Natural killer cell (primary cell): ENCODE measurements around the gene PXDC1. TPM values are rescaled to one million over a fixed set of nuclear protein-coding genes. Genes with fewer than 3 reads are reported as not detected.

Source experiments
- ATAC-seq, 3 donors: fragments of 150-1000 bp in 2 of 3; fragments of 200-7000 bp in 1 of 3; cut with Tn5 transposase; 1 replicate in 1 of 3; 2 replicates in 2 of 3; pipeline ENCODE4 v1.10.0; 2021; ENCODE audit warnings: mild to moderate bottlenecking in 2 of 3, moderate library complexity in 2 of 3
- DNase-seq, 2 donors: peaks; one replicate each; pipeline versions ENCODE4 v3.0.0 to v3.0.0-alpha.2; 2013 to 2021; ENCODE audit warnings: mixed read lengths in 1 of 2
- H3K27ac ChIP-seq: one replicate; pipeline ENCODE4 v1.5.1; 2013; ENCODE audit warnings: mild to moderate bottlenecking, low read length
- H3K27me3 ChIP-seq: one replicate; pipeline ENCODE4 v1.6.1; 2013; ENCODE audit warnings: low read length; ENCODE audit not compliant: control insufficient read depth, insufficient read depth
- H3K36me3 ChIP-seq: one replicate; pipeline ENCODE4 v1.6.1; 2013; ENCODE audit warnings: low read length; ENCODE audit not compliant: control insufficient read depth, insufficient read depth
- H3K4me1 ChIP-seq: one replicate; pipeline ENCODE4 v1.6.1; 2013; ENCODE audit warnings: low read length; ENCODE audit not compliant: control insufficient read depth, insufficient read depth
- H3K4me3 ChIP-seq: one replicate; pipeline ENCODE4 v1.5.1; 2013; ENCODE audit warnings: low read length
- H3K9me3 ChIP-seq: one replicate; pipeline ENCODE4 v1.6.1; 2013; ENCODE audit warnings: low read length; ENCODE audit not compliant: control insufficient read depth, insufficient read depth
- H3K27ac Mint-ChIP-seq, 2 donors: one replicate each; pipeline ENCODE4 v1.8.0; 2022; ENCODE audit warnings: mild to moderate bottlenecking in 2 of 2, mixed read lengths in 2 of 2, moderate library complexity in 1 of 2
- H3K27me3 Mint-ChIP-seq, 2 donors: one replicate each; pipeline ENCODE4 v1.8.0; 2022; ENCODE audit warnings: low read depth in 2 of 2, mixed read lengths in 2 of 2
- H3K36me3 Mint-ChIP-seq: one replicate; pipeline ENCODE4 v1.8.0; 2022; ENCODE audit warnings: mixed read lengths
- H3K4me1 Mint-ChIP-seq, 2 donors: one replicate each; pipeline ENCODE4 v1.8.0; 2022; ENCODE audit warnings: mixed read lengths in 2 of 2
- H3K4me3 Mint-ChIP-seq: one replicate; pipeline ENCODE4 v1.8.0; 2022; ENCODE audit warnings: mild to moderate bottlenecking, moderate library complexity, mixed read lengths
- H3K9me3 Mint-ChIP-seq, 2 donors: one replicate each; pipeline ENCODE4 v1.8.0; 2022; ENCODE audit warnings: mixed read lengths in 2 of 2
- CTCF ChIP-seq: fragments of 200-600 bp; IDR thresholded peaks from one replicate; pipeline ENCODE4 v1.8.0; 2022; ENCODE audit warnings: antibody characterized with exemption
- WGBS: methylation state at CpG from one replicate; pipeline ENCODE4 v1.1.7; 2013; ENCODE audit warnings: missing lambda C conversion rate; ENCODE audit not compliant: insufficient coverage; 5-methylcytosine and 5-hydroxymethylcytosine counted together
- intact Hi-C: fragments of 100-400 bp; cut with micrococcal nuclease; formaldehyde crosslinking; loops from one replicate; pipeline ENCODE4 v1.14.2; 2022
- total RNA-seq, 4 donors: library from RNA; stranded (reverse); fragments of 120-200 nt in 1 of 4; gene quantifications; one replicate each; pipeline versions ENCODE4 v1.2.3 to v1.2.4, GENCODE V29; 2013 to 2022

The PXDC1 gene
- total RNA-seq, 3 donors from 2014 or later (not counting 1 experiment from before 2014, with no cell fraction given): 0.28 TPM; not detected in 1

GRCh38 chr6:3727036-3727435 lies 24.5 kb downstream of the PXDC1 start:
- Mint-ChIP-seq H3K27me3 (peaks cover 3 to 9% of the 10 kb centered on the region in 2 donors), H3K9me3 (no peaks in the 10 kb centered on the region), H3K36me3 (no peaks in the 10 kb centered on the region), H3K27ac (no peak overlapping the region), H3K4me3 (no peak overlapping the region), H3K4me1 (peaks cover 0 to 1% of the 10 kb centered on the region in 2 donors)
- intact Hi-C loops: no loop called here
- DNase-seq (no peak), ATAC-seq (no peak)
- 90% methylated on average over 5 of the region's 5 CpGs for WGBS
- H3K9me3 ChIP-seq: no peaks in the 10 kb centered on the region
- no peak overlapping the region for H3K27ac ChIP-seq
- TF ChIP-seq CTCF: no peak
- no peaks in the 10 kb centered on the region for H3K36me3 ChIP-seq
- no peak overlapping the region for H3K4me3 ChIP-seq
- no peaks in the 10 kb centered on the region for H3K27me3 ChIP-seq
- H3K4me1 ChIP-seq: no peaks in the 10 kb centered on the region

GRCh38 chr6:3726421-3726820 lies 25.1 kb downstream of the PXDC1 start:
- H3K9me3 ChIP-seq: no peaks in the 10 kb centered on the region
- 90% methylated on average over 13 of the region's 13 CpGs for WGBS
- Mint-ChIP-seq H3K27me3 (peaks cover 0 to 4% of the 10 kb centered on the region in 2 donors), H3K27ac (no peak overlapping the region), H3K9me3 (no peaks in the 10 kb centered on the region), H3K36me3 (no peaks in the 10 kb centered on the region), H3K4me3 (no peak overlapping the region), H3K4me1 (no peaks in the 10 kb centered on the region)
- H3K4me3 ChIP-seq: no peak overlapping the region
- H3K27me3 ChIP-seq: no peaks in the 10 kb centered on the region
- H3K4me1 ChIP-seq: no peaks in the 10 kb centered on the region
- no peaks in the 10 kb centered on the region for H3K36me3 ChIP-seq
- H3K27ac ChIP-seq: no peak overlapping the region
- ATAC-seq: no peak
- intact Hi-C loops: no loop called here
- DNase-seq: no peak
- no peak for TF ChIP-seq CTCF

GRCh38 chr6:3725145-3726047 lies 26.1 kb downstream of the PXDC1 start:
- Histone ChIP-seq H3K4me1 (no peaks in the 10 kb centered on the region), H3K4me3 (no peak overlapping the region), H3K27ac (no peak overlapping the region), H3K36me3 (no peaks in the 10 kb centered on the region), H3K27me3 (no peaks in the 10 kb centered on the region), H3K9me3 (no peaks in the 10 kb centered on the region)
- intact Hi-C loops: no loop called here
- no peak for ATAC-seq
- no peak overlapping the region for H3K27ac Mint-ChIP-seq
- 93% methylated on average over 31 of the region's 33 CpGs for WGBS
- TF ChIP-seq CTCF: no peak
- H3K9me3 Mint-ChIP-seq: no peaks in the 10 kb centered on the region
- H3K36me3 Mint-ChIP-seq: no peaks in the 10 kb centered on the region
- DNase-seq: no peak
- no peak overlapping the region for H3K4me3 Mint-ChIP-seq
- H3K4me1 Mint-ChIP-seq: no peaks in the 10 kb centered on the region
- H3K27me3 Mint-ChIP-seq: peaks cover 0 to 4% of the 10 kb centered on the region in 2 donors
